Endothelial cell of umbilical vein (primary cell): ENCODE measurements around the gene SMOC2. TPM values are rescaled to one million over a fixed set of nuclear protein-coding genes. Genes with fewer than 3 reads are reported as not detected.

Experiments
- BruUV-seq: library from RNA; stranded (reverse); fragments of 400-500 nt; replicated peaks from 2 replicates; lab custom pipeline; 2021; lab: Mats Ljungman, UMichigan
- CTCF ChIA-PET: fragments of 300-600, 350-600 bp; sonication (Branson Sonifier 250); formaldehyde crosslinking; loops from one replicate; lab custom pipeline; 2021; ENCODE audit warnings: antibody characterized with exemption, inconsistent platforms; lab: Charles Lee
- POLR2A ChIA-PET: fragments of 300-600, 350-600 bp; sonication (Branson Sonifier 250); formaldehyde crosslinking; loops from one replicate; lab custom pipeline; 2021; ENCODE audit warnings: antibody characterized with exemption, inconsistent platforms; lab: Charles Lee
- DNase-seq: peaks from one replicate; pipeline ENCODE4 v3.0.0-alpha.2; 2011; ENCODE audit warnings: low read depth, low spot score
- FAIRE-seq: peaks from 2 replicates; lab custom pipeline; 2011; peaks lifted over from hg19 to GRCh38; lab: Jason Lieb, UNC
- H2AFZ ChIP-seq: 2 replicates; pipeline ENCODE4 v1.6.0; 2012; ENCODE audit warnings: low read depth, low read length, control low read depth, inconsistent platforms
- H3K27ac ChIP-seq: 2 replicates; pipeline ENCODE4 v1.5.1; 2011; ENCODE audit warnings: low read depth, mild to moderate bottlenecking, control low read depth, low read length, moderate library complexity; ENCODE audit not compliant: insufficient read depth
- H3K27me3 ChIP-seq, 2 experiments: 2 replicates each; pipeline versions ENCODE4 v1.6.0 to v1.6.1; 2011; ENCODE audit warnings: low read length in 2 of 2, mixed read lengths in 1 of 2; ENCODE audit not compliant: control insufficient read depth in 2 of 2, insufficient read depth in 2 of 2
- H3K36me3 ChIP-seq, 2 experiments: 2 replicates in 1 of 2; 3 replicates in 1 of 2; pipeline ENCODE4 v1.5.1; 2011; ENCODE audit warnings: low read length in 2 of 2, mild to moderate bottlenecking in 1 of 2, moderate library complexity in 1 of 2; ENCODE audit not compliant: control insufficient read depth in 2 of 2, insufficient read depth in 2 of 2; ENCODE audit errors: extremely low read depth in 1 of 2
- H3K4me1 ChIP-seq: 3 replicates; pipeline ENCODE4 v1.5.1; 2011; ENCODE audit warnings: mild to moderate bottlenecking, low read length; ENCODE audit not compliant: control insufficient read depth, insufficient read depth; ENCODE audit errors: extremely low read depth
- H3K4me2 ChIP-seq: 2 replicates; pipeline ENCODE4 v1.6.1; 2011; ENCODE audit warnings: low read length, control low read depth, mixed read lengths; ENCODE audit not compliant: insufficient read depth
- H3K4me3 ChIP-seq, 3 experiments: fragments of 200-600 bp in 1 of 3; sonication (generic), shearing (Covaris generic) in 1 of 3; replicated peaks in 1 of 3; 2 replicates each; pipeline ENCODE4 v1.5.1; 2011 to 2016; ENCODE audit warnings: control low read depth in 3 of 3, low read length in 3 of 3, mild to moderate bottlenecking in 2 of 3, inconsistent platforms in 1 of 3, low read depth in 1 of 3, moderate library complexity in 1 of 3; ENCODE audit not compliant: insufficient read depth in 1 of 3
- H3K79me2 ChIP-seq: 2 replicates; pipeline ENCODE4 v1.6.0; 2012; ENCODE audit warnings: low read length, inconsistent platforms; ENCODE audit not compliant: control insufficient read depth, insufficient read depth
- H3K9ac ChIP-seq: replicated peaks from 2 replicates; pipeline ENCODE3; 2011; ENCODE audit warnings: low read length, control low read depth; ENCODE audit not compliant: insufficient read depth; ENCODE audit errors: extremely low read depth
- H3K9me1 ChIP-seq: replicated peaks from 3 replicates; pipeline ENCODE4 v1.6.0; 2011; ENCODE audit warnings: mild to moderate bottlenecking, low read length; ENCODE audit not compliant: control insufficient read depth, insufficient read depth; ENCODE audit errors: extremely low read depth
- H3K9me3 ChIP-seq: replicated peaks from 2 replicates; pipeline ENCODE4 v1.5.1; 2012; ENCODE audit warnings: low read length, inconsistent platforms; ENCODE audit not compliant: control insufficient read depth, insufficient read depth
- H4K20me1 ChIP-seq: replicated peaks from 2 replicates; pipeline ENCODE3; 2011; ENCODE audit warnings: mild to moderate bottlenecking, low read length; ENCODE audit not compliant: control insufficient read depth, insufficient read depth; ENCODE audit errors: extremely low read depth
- CTCF ChIP-seq, 2 donors: IDR thresholded peaks; 1 replicate in 1 of 2; 2 replicates in 1 of 2; pipeline ENCODE4 v1.5.1; 2011; ENCODE audit warnings: low read length in 2 of 2, mild to moderate bottlenecking in 2 of 2, moderate library complexity in 2 of 2, control low read depth in 1 of 2, inconsistent platforms in 1 of 2, low read depth in 1 of 2; ENCODE audit not compliant: insufficient read depth in 1 of 2; ENCODE audit errors: extremely low read depth in 1 of 2
- EZH2 ChIP-seq: IDR thresholded peaks from 2 replicates; pipeline ENCODE4 v1.6.1; 2012; ENCODE audit warnings: borderline replicate concordance, low read depth, mild to moderate bottlenecking, moderate library complexity, low read length, inconsistent platforms; ENCODE audit not compliant: severe bottlenecking
- FOS ChIP-seq: IDR thresholded peaks from 2 replicates; pipeline ENCODE4 v1.6.1; 2011; ENCODE audit warnings: mild to moderate bottlenecking, low read length, moderate library complexity, borderline replicate concordance; ENCODE audit not compliant: insufficient read depth
- GATA2 ChIP-seq: IDR thresholded peaks from 2 replicates; pipeline ENCODE4 v1.7.0; 2011; ENCODE audit warnings: low read depth, mild to moderate bottlenecking, moderate library complexity, mixed read lengths, low read length; ENCODE audit not compliant: insufficient read length, insufficient read depth
- JUN ChIP-seq: IDR thresholded peaks from 2 replicates; pipeline ENCODE4 v1.6.1; 2011; ENCODE audit warnings: borderline replicate concordance, low read depth; ENCODE audit not compliant: insufficient read length, insufficient read depth
- MAX ChIP-seq: IDR thresholded peaks from 2 replicates; pipeline ENCODE4 v1.6.1; 2011; ENCODE audit not compliant: insufficient read depth, insufficient read length
- MYC ChIP-seq: IDR thresholded peaks from one replicate; pipeline ENCODE4 v1.6.1; 2011; ENCODE audit warnings: mild to moderate bottlenecking, low read depth, low read length
- POLR2A ChIP-seq: IDR thresholded peaks from 2 replicates; pipeline ENCODE4 v1.6.1; 2012; ENCODE audit warnings: low read depth, mild to moderate bottlenecking, control low read depth, low read length
- POLR2AphosphoS5 ChIP-seq: IDR thresholded peaks from 2 replicates; pipeline ENCODE4 v1.6.1; 2012; ENCODE audit warnings: low read depth, mild to moderate bottlenecking, control low read depth, low read length, moderate library complexity; ENCODE audit not compliant: insufficient read depth
- dilution Hi-C: fragments of 300-500 bp; cut with MboI; formaldehyde crosslinking; loops from one replicate; pipeline ENCODE4 v1.15.0; 2019; ENCODE audit warnings: low sequenced_read_pairs; ENCODE audit not compliant: extremely low pct_ligation_motif_present
- intact Hi-C: fragments of 100-400 bp; cut with micrococcal nuclease; formaldehyde crosslinking; loops from one replicate; pipeline ENCODE4 v1.10.0; 2022
- polyA plus RNA-seq, 4 experiments: library from polyadenylated mRNA; depleted of rRNA in 3 of 4; stranded (reverse) in 3 of 4; unstranded in 1 of 4; fragments of >200 nt; gene quantifications; 2 replicates each; pipeline versions ENCODE4 v1.2.1 to v1.2.3, GENCODE V29; 2011 to 2012; ENCODE audit warnings: missing spikeins in 1 of 4
- total RNA-seq: library from RNA; stranded (reverse); gene quantifications from 2 replicates; pipeline ENCODE4 v1.2.3, GENCODE V29; 2021

The SMOC2 gene
- total and polyA plus RNA-seq, 2 donors (not counting 3 experiments of a cell fraction or from before 2014, with no cell fraction given) = not detected

- Histone ChIP-seq H3K9me3 (peaks cover 10% of the 10 kb centered on the region), H4K20me1 (no peaks in the 10 kb centered on the region), H3K4me2 (no peak overlapping the region), H3K4me1 (no peaks in the 10 kb centered on the region), H3K4me3 (no peak overlapping the region), H2AFZ (no peak overlapping the region), H3K79me2 (no peaks in the 10 kb centered on the region), H3K27me3 (no peaks in the 10 kb centered on the region), H3K27ac (no peak overlapping the region), H3K9me1 (no peaks in the 10 kb centered on the region), H3K9ac (no peak overlapping the region), H3K36me3 (no peaks in the 10 kb centered on the region)
- intact Hi-C loops (no loop called here), dilution Hi-C loops (no loop called here)
- no peak for DNase-seq
- TF ChIP-seq POLR2A (no peak), POLR2AphosphoS5 (no peak), CTCF (IDR thresholded peaks at IDR 0.05; ENCODE audit: extremely low read depth in 1 of 2, insufficient read depth in 1 of 2, low read depth in 1 of 2, low read length in 2 of 2) (no peak), MAX (no peak), MYC (no peak), EZH2 (no peak), GATA2 (no peak), JUN (no peak), FOS (no peak)
- POLR2A ChIA-PET = no interaction called here
- no TSS peak for BruUV-seq
- FAIRE-seq = no peak
- CTCF ChIA-PET = no interaction called here
These were observed 265.6 kb downstream of the SMOC2 start for GRCh38 chr6:168706471-168707177.
